ENCODE data around the gene RAB1A.
"Not testable (repeated sequence)": the region's sequence is repeated elsewhere in the genome, so short reads cannot be mapped to it uniquely, and the experiment has no call there.

RAB1A gene

GRCh38 chr2:65137197-65137775, 7.4 kb upstream of the RAB1A start:
- no peak overlapping the region for H3K27ac ChIP-seq
- no peak for DNase-seq (ENCODE audit: low read depth, low spot score)

- DNase-seq (ENCODE audit: low read depth, low spot score) = no peak
- H3K27ac ChIP-seq = no peak overlapping the region
Observed at GRCh38 chr2:65136253-65136652, 6.3 kb upstream of the RAB1A start.

GRCh38 chr2:65134158-65134557, 4.3 kb upstream of the RAB1A start:
- DNase-seq (ENCODE audit: low read depth, low spot score) = no peak
- no peak overlapping the region for H3K27ac ChIP-seq

GRCh38 chr2:65133626-65134025, 3.7 kb upstream of the RAB1A start:
- H3K27ac ChIP-seq = no peak overlapping the region
- DNase-seq (ENCODE audit: low read depth, low spot score) = no peak

GRCh38 chr2:65132930-65133329, 3.0 kb upstream of the RAB1A start:
- not testable (repeated sequence) for H3K27ac ChIP-seq; DNase-seq (ENCODE audit: low read depth, low spot score)

- peak overlapping the region; percentile 91 for H3K27ac ChIP-seq
- DNase-seq (ENCODE audit: low read depth, low spot score) = no peak
Observed at GRCh38 chr2:65130664-65131175, 814 bp upstream of the RAB1A start.

- peak overlapping the region; percentile 91 for H3K27ac ChIP-seq
- DNase-seq (ENCODE audit: low read depth, low spot score) = no peak
Observed at GRCh38 chr2:65129286-65129825, 550 bp downstream of the RAB1A start.

- peak overlapping the region; percentile 91 for H3K27ac ChIP-seq
- DNase-seq (ENCODE audit: low read depth, low spot score) = peak; percentile 26
Observed at GRCh38 chr2:65128297-65129190, 1.4 kb downstream of the RAB1A start.

GRCh38 chr2:65125457-65125856, 4.4 kb downstream of the RAB1A start:
- H3K27ac ChIP-seq = peak overlapping the region; percentile 0
- not testable (repeated sequence) for DNase-seq (ENCODE audit: low read depth, low spot score)

GRCh38 chr2:65122313-65122712, 7.6 kb downstream of the RAB1A start:
- no peak overlapping the region for H3K27ac ChIP-seq
- DNase-seq (ENCODE audit: low read depth, low spot score) = no peak

GRCh38 chr2:65120990-65121693, 8.8 kb downstream of the RAB1A start:
- DNase-seq (ENCODE audit: low read depth, low spot score) = no peak
- H3K27ac ChIP-seq = no peak overlapping the region

- DNase-seq (ENCODE audit: low read depth, low spot score) = no peak
- no peak overlapping the region for H3K27ac ChIP-seq
Observed at GRCh38 chr2:65116645-65117044, 13.3 kb downstream of the RAB1A start.

- H3K27ac ChIP-seq = no peak overlapping the region
- no peak for DNase-seq (ENCODE audit: low read depth, low spot score)
Observed at GRCh38 chr2:65114921-65115320, 15.0 kb downstream of the RAB1A start.

- H3K27ac ChIP-seq = no peak overlapping the region
- no peak for DNase-seq (ENCODE audit: low read depth, low spot score)
Observed at GRCh38 chr2:65113816-65114215, 16.1 kb downstream of the RAB1A start.

- no peak for DNase-seq (ENCODE audit: low read depth, low spot score)
- no peak overlapping the region for H3K27ac ChIP-seq
Observed at GRCh38 chr2:65113229-65113628, 16.7 kb downstream of the RAB1A start.

GRCh38 chr2:65112633-65113032, 17.3 kb downstream of the RAB1A start:
- no peak for DNase-seq (ENCODE audit: low read depth, low spot score)
- H3K27ac ChIP-seq = no peak overlapping the region

- no peak for DNase-seq (ENCODE audit: low read depth, low spot score)
- no peak overlapping the region for H3K27ac ChIP-seq
Observed at GRCh38 chr2:65108780-65109179, 21.1 kb downstream of the RAB1A start.

- no peak overlapping the region for H3K27ac ChIP-seq
- DNase-seq (ENCODE audit: low read depth, low spot score) = no peak
Observed at GRCh38 chr2:65107530-65107929, 22.4 kb downstream of the RAB1A start.

- DNase-seq (ENCODE audit: low read depth, low spot score) = no peak
- no peak overlapping the region for H3K27ac ChIP-seq
Observed at GRCh38 chr2:65103013-65103715, 26.7 kb downstream of the RAB1A start.

GRCh38 chr2:65101071-65101470, 28.8 kb downstream of the RAB1A start:
- H3K27ac ChIP-seq = no peak overlapping the region
- no peak for DNase-seq (ENCODE audit: low read depth, low spot score)

Data from epithelial cell of prostate (primary cell).